VCaP (cell line): ENCODE measurements around the gene EMC7.

Experiments used
- H3K27ac ChIP-seq: fragments of 450-650 bp; 2 replicates; pipeline ENCODE4 v1.5.1; 2017
- TF ChIP-seq, protein P1 (sequence below): fragments of 450-650 bp; conservative IDR thresholded peaks from 2 replicates; pipeline ENCODE4 v1.5.1; 2017; ENCODE audit warnings: mild to moderate bottlenecking, moderate library complexity

Gene EMC7

DNA sequence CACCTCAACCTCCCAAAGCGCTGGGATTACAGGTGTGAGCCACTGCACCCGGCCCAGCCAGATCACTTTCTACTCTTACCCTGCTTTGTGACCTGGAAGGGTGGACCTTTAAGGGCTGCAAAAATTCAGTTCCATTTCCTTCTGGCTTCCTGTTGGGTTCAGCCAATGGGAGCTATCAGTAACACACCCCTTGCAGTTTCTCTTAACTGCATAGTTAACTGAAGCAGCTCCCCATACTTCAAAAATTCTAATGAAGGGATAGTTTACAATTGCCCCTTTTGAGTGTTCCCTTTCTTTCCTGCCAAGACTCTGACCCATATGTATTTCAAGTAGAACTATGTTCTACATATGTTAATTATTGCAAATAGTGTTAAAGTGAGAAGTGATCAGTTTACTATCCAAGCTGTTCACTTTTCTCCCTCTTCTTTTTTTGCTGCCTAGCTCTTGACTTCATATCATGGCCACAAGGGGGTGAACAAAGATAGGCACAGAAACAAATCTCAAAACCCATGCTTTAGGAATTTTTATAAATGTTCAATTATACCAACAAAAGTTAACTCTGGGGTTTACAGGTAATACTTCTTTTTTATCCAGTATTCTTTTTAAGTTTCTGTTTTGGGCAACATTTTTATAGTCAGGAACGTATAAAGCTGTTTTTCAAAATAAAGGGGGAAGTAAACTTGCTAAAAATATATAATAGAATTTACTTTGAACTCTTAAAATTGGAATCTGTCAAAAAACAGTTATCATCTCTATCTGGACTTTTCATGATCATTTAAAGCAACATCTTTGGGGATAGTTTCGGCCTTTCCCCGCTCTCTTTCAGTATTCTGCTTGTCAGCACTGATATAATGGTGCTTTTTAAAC lies 8.4 kb upstream of the EMC7 start:
- TF ChIP-seq, protein P1, sequence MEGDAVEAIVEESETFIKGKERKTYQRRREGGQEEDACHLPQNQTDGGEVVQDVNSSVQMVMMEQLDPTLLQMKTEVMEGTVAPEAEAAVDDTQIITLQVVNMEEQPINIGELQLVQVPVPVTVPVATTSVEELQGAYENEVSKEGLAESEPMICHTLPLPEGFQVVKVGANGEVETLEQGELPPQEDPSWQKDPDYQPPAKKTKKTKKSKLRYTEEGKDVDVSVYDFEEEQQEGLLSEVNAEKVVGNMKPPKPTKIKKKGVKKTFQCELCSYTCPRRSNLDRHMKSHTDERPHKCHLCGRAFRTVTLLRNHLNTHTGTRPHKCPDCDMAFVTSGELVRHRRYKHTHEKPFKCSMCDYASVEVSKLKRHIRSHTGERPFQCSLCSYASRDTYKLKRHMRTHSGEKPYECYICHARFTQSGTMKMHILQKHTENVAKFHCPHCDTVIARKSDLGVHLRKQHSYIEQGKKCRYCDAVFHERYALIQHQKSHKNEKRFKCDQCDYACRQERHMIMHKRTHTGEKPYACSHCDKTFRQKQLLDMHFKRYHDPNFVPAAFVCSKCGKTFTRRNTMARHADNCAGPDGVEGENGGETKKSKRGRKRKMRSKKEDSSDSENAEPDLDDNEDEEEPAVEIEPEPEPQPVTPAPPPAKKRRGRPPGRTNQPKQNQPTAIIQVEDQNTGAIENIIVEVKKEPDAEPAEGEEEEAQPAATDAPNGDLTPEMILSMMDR: peak; percentile 87

DNA sequence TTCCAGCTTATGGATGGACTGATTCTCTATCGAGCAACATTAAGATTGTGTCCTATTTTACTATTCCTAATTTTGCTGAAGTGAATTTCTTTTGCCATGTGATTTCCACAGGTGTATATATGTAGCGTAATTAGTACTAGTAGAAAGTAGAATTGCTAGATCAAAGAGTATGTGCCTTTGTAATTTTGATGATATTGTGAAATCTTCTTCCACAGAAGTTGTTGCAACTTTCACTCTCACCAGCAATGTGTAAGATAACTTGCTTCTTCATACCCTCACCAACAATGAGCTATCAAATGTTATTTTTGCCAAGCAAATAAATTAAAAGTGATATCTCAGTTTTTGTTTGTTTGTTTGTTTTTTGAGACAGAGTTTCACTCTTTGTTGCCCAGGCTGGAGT lies 5.7 kb upstream of the EMC7 start:
- TF ChIP-seq, protein P1: no peak
- H3K27ac ChIP-seq: no peak overlapping the region

More for the DNA sequence above, 8.4 kb upstream of the EMC7 start:
- H3K27ac ChIP-seq: no peak overlapping the region

DNA sequence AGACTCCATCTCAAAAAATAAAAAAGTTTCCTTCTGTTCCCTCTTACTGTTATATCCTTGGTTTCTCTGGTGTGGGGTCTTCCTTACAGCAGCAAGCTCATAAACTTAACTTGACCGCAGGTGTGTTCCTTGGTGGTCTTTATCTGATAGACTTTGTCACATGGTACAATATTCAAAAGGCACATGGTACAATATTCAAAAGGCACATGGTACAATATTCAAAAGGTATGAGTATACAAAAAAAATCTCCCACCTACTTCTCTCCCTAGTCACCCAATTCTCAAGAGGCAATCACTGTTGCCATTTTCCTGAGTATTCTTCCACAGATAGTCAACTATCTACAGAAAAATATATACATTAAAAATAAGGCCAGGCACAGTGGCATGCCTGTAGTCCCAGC lies 4.8 kb upstream of the EMC7 start:
- TF ChIP-seq, protein P1: no peak
- no peak overlapping the region for H3K27ac ChIP-seq

GRCh38 chr15:34102175-34102925 lies 688 bp upstream of the EMC7 start:
- TF ChIP-seq, protein P1: no peak
- peak overlapping the region; percentile 80 for H3K27ac ChIP-seq

DNA sequence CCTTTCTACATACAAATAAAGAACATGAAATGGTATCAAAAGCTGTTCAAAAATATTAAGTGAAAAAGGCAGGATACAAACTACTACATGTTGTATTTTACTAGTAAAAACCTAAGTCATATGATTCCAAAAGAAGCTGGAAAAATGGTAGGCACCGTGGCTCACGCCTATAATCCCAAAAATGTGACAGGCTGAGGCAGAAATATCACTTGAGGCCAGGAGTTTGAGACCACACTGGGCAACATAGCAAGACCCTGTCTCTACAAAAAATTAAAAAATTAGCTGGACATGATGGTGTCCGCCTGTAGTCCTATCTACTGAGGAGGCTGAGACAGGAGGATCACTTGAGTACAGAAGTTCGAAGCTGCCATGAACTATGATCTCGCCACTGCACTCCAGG lies 1.7 kb downstream of the EMC7 start:
- H3K27ac ChIP-seq: no peak overlapping the region
- TF ChIP-seq, protein P1: no peak

DNA sequence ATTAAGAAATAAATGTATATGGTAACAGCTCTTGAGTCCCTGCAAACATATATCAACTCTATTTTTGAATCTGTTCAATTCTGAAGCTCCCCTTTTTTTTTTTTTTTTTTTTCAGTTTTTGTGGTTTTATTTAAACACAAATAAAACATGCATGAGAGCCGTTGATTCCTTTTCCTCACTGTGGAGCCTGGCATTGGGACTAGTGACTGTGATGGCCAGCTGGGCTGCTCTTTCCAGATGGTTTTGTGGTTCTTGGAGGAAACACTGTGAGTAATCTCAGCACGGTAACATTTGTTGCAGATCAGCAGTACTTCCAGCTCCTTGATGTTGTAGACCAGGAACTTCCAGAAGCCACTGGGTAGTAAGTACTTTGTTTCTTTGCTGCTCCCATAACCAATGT lies 15.9 kb downstream of the EMC7 start:
- no peak overlapping the region for H3K27ac ChIP-seq
- TF ChIP-seq, protein P1: no peak

DNA sequence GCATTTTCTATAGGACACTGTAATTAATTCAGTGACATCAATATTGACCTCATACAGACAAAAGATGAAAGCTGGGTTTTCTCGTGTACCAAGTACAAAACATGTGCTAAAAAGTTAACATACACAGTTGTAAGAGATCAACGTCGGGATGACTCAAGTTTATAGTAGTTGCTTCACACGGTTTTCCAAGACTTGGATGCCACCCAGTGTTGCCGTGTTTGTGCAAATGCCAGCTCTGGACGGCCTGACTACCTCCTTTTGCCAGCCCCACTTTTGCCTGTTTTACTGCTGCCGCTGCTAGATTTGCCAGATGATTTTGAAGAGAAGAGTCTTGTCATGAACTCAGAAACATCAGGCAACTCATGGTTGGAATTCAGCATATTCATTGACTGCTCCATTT lies 17.6 kb downstream of the EMC7 start:
- TF ChIP-seq, protein P1: no peak
- H3K27ac ChIP-seq: no peak overlapping the region
